Fibroblast of skin of left biceps (primary cell): ENCODE data around the gene SIL1.
"Not testable (repeated sequence)": the region's sequence is repeated elsewhere in the genome, so short reads cannot be mapped to it uniquely, and the experiment has no call there.

Source experiments
- DNase-seq, 2 experiments: peaks; one replicate each; pipeline ENCODE4 v3.0.0-alpha.2; 2013; ENCODE audit warnings: low read depth in 2 of 2

The SIL1 gene

DNA sequence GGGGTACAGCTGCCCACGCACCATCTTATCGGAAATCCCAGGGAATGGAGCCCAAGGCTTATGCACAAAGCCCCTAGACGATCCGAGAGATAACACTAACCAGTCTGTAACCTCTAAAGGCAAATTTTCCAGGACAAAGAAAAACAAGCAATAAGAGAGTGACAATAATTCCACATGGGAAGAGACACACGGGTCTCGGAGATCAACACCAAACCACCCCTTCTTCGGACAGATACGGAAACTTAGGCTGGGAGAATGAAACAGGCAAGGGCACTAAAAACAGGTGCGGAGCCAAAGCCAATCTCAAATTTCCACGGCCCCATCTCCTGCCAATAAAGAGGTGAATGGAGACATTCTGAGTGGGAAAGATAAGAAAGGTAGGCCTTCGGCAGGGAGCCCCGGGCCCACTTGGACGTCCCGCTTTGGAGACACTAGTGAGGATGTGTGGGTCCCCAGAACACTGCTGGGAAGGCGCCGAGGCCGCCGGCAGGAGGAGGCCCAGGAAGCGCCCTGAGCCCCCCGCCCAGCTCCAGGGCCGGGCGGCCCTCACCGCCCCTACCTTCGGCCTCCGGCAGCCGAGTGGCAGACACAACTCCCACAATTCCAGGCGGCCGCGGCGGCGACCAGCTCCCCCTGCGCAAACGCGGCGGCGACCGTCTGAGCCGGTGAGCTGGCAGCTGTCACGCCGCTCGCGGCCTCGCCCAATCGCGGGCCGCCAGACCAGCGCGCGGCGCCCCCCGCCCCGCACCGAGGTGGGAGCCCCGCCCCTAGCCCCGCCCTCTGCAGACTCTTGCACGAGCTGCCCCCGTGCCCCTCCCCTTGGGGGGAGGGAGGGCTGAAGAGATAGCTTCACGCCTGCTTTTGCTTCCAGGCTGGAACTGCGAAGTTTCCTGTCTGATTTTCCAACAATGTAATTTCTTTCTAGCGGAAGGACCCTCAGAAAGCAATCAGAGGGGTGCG lies at the start of gene SIL1:
TSS of gene SIL1 (minus strand) at position 659 of the 960 bp plus-strand sequence. CDS start 70,525 bp downstream, outside the sequence.
- DNase-seq, result peak; percentile 87 to 91

- peak in 1 of 2 experiments; percentile 23 for DNase-seq
Observed at GRCh38 chr5:139246394-139246793, 48.2 kb upstream of the SIL1 start.

- no peak for DNase-seq
Observed at GRCh38 chr5:139245637-139246339, 47.6 kb upstream of the SIL1 start.

DNA sequence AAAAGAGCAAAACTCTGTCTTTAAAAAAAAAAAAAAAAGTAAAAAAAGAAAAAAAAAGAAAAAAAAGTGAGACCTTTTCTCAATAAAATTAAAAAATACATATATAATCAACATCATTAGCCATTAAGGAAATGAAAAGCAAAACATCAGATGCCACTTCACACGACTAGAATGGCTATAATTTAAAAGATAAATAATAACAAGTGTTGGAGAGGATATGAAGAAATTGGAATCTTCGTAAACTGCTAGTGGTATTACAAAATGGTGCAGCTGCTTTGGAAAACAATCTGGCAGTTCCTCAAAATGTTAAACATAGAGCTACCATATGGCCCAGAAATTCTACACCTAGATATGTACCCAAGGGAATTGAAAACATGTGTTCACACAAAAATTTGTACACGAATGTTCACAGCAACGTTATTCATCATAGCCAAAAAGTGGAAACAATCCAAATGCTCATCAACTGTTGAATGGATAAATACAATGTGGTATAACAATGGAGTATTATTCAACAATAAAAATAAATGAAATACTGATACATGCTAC lies 45.3 kb upstream of the SIL1 start:
- peak; percentile 74 to 78 for DNase-seq

DNA sequence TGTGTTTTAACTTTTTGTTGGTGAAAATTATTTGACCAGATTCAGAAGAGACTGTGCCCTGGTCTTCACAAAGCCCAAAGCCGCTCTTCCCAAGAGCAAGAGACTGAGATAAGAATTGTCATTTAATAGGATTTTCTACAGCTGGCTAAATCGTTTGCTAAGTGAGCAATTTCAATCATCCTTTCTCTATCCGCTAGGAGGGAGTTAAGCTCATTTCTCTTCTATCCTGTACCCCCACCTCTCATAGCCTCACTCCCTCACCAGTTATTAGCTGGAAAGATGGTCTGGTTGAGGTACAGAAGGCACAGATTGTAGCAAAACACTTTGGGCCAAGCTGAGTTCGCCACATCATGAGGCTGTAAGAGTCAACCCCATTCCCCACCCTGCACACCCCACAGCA lies 43.0 kb upstream of the SIL1 start:
- no peak for DNase-seq

- DNase-seq, result no peak
Observed at GRCh38 chr5:139236479-139236878, 38.3 kb upstream of the SIL1 start.

GRCh38 chr5:139232147-139232724 lies 34.1 kb upstream of the SIL1 start:
- DNase-seq, result no peak

DNA sequence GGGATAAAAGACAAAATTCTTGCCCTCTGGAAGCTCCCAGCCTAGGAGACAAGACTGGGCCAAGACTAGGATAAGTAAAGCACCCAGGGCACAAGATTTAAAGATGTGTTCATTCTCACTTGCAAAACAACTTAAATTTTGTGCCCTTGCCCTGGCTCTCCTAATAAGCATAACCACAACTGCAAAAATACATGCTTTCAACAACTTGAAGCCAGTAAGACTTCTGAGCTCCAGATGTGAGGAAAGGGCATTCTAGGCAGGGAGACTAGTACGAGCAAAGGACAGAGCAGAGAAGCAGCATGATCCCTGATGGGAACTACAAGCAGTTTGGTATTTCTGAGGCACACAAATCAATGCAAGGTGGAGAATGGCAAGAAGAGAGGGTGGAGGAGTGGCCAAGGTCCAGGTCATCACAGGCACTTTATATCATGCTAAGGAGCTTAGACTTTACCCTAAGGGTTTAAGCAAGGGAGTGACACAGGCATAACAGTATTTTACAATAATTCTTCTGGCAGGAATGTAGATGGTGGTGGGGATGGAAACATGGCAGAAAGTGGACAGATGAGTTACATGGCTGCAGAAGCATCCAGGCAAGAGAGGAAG lies 30.1 kb upstream of the SIL1 start:
- DNase-seq, result no peak

DNA sequence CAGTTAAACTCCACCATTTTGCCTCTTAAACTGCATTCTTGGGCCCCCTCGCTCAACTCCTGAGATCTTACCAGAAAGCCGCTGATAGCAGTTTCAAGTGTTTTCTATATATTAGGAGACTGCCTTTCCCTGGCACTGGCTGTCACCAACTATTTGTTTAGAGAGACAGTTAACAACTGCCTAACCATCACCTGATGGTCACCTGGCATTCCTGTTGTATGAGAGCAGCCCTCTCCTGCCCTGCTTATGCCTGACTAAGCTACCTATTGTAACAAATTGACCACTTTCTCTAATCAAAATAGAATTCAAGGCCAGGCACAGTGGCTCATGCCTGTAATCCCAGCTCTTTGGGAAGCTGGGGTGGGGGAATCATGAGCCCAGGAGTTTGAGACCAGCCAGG lies 28.0 kb upstream of the SIL1 start:
- no peak for DNase-seq

GRCh38 chr5:139223481-139223880 lies 25.3 kb upstream of the SIL1 start:
- DNase-seq, result no peak

- no peak for DNase-seq
Observed at GRCh38 chr5:139222346-139222745, 24.2 kb upstream of the SIL1 start.

DNA sequence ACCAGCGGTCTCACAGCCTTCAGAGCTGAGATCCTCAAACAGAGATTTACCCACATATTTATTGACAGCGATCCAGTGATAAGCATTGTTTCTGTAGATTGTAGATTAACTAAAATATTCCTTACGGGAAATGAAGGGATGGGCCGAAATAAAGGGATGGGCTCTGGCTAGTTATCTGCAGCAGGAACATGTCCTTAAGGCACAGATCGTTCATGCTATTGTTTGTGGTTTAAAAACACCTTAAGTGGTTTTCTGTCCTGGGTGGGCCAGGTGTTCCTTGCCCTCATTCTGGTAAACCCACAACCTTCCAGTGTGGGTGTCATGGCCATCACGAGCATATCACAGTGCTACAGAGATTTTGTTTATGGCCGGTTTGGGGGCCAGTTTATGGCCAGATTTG lies 19.9 kb upstream of the SIL1 start:
- not testable (repeated sequence) for DNase-seq

- DNase-seq, result no peak
Observed at GRCh38 chr5:139215107-139215975, 17.2 kb upstream of the SIL1 start.

DNA sequence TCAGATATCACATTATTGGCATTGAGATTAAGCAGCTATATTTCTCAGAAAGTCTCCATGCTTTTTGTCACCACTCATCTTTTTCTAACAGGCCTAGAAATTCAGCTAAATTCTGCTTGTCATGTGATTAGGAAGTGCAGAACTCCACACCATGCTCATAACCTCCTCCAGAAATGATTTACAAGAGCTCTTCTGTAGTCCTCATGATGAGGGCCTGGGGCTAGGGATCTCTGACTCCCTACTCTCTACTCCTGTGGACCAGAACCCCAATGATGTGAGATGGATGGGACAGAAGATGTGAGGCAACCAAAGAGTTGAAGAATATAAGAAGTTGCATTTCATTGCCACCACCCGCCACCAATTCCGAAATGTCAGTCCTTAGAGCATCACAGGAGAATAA lies 16.5 kb upstream of the SIL1 start:
- no peak for DNase-seq

- no peak for DNase-seq
Observed at GRCh38 chr5:139212906-139213305, 14.7 kb upstream of the SIL1 start.

DNA sequence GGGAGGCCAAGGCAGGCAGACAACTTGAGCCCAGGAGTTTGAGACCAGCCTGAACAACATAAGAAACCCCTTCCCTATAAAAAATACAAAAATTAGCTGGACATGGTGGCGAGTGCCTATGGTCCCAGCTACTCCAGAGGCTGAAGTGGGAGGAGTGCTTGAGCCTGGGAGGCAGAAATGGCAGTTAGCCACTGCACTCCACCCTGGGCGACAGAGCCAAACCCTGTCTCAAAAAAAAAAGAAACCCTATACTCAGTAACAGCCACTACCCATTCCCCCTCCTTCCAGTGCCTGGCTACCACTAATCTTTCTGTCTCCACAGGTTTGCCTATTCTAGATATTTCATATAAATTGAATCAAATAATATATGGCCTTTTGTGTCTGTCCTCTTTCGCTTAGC lies 14.3 kb upstream of the SIL1 start:
- no peak for DNase-seq

GRCh38 chr5:139210585-139210984 lies 12.4 kb upstream of the SIL1 start:
- DNase-seq, result no peak

DNA sequence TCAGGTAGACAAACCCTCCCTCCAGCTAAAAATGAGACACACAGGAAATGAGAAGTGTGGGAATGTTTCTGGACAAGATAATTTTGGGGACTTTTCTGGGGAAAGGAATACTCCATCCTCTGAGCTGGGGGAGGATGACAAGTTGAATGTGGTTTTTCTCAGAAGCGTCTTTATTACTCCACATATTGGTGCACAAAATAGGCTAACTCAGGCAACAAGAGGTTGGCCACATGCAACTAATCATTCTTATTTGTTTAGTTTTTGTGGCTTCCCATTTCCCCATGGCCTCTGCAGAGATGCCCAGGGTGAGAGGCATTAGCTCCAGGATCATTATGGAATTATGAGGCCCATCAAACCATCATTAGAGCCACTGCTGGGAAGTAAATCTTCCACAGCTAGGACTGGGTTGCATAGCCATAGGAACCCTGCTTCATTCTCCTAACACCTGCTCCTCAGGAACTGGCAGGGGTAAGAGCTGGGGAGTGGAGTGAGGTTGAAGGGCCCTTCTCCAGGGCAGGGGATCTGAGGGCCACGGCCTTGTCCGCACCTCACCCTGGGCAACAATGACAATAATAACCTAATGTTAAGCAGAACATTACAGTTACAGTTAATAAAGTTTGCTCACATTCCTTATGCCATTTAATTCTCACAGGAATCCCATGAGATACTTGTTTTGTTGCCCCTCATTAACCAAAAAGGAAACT lies 9.3 kb upstream of the SIL1 start:
- DNase-seq, result no peak

- DNase-seq, result no peak
Observed at GRCh38 chr5:139205586-139205985, 7.4 kb upstream of the SIL1 start.

DNA sequence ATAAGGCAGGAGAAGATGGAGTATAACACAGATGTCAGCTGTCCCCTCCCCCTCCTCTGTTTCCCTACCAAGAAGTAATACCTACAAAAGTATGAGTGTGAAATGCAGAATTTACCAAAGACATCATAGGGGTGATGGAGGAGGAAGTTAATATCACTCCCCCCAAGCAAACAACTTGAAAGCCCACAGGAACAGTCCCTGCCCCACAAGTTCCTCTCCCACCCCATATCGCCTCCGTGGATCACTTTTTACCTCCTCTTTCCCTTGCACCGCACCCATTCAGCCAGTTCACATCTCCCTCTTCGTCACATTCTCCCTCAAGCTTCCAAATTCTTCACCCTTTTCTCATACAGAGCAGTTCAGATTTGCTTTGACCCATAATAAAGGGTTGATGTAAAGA lies 7.0 kb upstream of the SIL1 start:
- no peak for DNase-seq
